NCI-H1417 treated with DMSO at 0.1 percent for 48 hours (cell line): Measurements from ENCODE around the gene MAP3K5.
"Not testable (repeated sequence)": the region's sequence is repeated elsewhere in the genome, so short reads cannot be mapped to it uniquely, and the experiment has no call there.

Experiments used
- DNase-seq: peaks from one replicate; lab custom pipeline; 2025; lab: John Stamatoyannopoulos, UW

MAP3K5 gene

DNA sequence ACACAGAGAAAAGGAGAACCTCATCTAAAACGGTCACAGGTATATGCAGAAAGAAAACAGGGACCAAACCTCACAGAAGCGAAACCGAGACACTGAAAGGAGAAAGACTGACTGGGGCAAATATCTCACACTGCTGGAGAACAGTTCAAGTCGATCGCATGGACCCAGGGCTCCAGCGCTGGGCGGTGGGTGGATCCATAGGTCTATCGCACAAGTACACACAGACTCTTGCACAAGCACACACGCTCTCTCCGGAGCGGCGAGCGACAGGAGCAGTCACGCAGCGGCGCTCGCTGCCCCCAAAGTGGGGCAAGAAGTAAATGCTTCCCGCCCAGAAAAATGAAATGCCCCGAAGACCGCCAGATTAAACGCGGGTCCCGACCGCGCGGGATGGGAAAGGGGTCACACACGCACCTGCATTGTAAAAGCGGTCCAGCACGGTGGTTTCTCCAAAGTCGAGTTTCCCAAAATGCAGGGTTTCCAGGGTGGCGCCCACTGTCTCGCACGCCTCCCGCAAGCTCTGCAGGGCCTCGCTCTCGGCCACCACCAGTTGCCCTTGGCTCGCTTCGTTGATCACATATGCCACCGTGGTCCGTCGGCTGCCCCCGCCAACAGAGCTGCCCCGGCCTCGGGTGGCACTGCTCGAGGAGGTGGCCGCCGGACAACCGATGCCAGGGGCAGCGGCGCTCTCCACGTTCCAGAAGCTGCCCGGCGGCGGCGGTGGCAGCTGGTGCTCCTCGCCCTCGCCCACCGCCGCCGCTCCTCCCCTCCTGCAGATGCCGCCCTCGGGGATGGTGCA is 782 bp downstream of the MAP3K5 start:
- DNase-seq: peak; percentile 13

DNA sequence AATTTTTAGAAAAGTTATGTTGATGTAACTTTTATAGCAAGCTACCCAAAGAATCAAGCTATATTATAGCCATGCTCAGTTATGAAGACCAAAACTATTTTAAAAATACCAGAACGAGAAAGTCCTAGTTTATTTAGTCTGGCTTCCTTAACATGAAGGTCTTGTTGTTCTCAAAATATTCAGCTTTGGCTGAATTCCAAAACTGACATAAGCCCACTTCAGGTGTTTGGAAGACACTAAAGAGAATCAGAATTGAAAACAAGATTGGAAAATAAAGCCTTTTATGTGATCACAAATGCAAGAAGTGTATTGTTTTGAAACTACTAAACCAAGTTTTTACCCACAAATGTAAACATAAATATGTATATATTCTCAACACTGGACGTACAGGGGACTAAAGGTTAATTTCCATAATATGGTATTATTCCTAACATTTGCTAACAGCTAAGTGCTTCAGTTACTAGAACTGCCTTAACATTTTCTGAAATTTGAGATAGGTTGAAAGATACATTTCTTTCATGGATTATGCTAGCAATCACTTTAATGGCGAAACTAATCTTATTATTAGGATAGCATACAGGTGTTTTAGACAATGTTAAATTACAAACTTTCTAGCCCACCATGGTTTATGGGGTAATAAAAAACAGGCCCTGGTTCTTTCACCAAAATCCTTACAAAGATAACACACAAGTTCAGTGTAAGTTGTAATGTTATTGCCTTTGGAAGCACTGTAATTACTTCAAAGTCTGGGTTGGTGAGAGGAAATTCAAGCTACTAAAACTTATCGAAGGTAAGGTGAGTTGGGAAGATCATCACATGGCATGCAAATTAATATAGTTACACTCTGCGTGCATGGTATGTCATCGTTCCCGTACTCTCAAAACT is 1.6 kb downstream of the MAP3K5 start:
- no peak for DNase-seq

DNA sequence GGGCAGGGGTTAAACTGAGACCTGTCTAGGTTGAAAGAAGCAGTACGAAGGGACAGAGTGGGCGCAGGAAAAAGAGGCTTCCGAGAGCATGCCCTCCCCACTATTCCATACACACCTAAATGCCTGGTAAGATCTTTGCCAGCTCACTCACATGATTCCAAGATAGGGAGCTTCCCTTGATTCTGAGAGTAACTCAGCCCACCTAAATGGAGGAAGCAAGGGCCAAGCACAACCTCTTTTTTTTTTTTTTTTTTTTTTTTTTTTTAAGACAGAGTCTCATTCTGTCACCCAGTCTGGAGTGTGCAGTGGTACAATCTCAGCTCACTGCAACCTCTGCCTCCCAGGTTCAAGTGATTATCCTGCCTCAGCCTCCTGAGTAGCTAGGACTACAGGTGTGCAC is 2.8 kb downstream of the MAP3K5 start:
- not testable (repeated sequence) for DNase-seq

GRCh38 chr6:136788069-136788902 is 4.0 kb downstream of the MAP3K5 start:
- no peak for DNase-seq

GRCh38 chr6:136787726-136788068 is 4.6 kb downstream of the MAP3K5 start:
- DNase-seq: no peak

DNA sequence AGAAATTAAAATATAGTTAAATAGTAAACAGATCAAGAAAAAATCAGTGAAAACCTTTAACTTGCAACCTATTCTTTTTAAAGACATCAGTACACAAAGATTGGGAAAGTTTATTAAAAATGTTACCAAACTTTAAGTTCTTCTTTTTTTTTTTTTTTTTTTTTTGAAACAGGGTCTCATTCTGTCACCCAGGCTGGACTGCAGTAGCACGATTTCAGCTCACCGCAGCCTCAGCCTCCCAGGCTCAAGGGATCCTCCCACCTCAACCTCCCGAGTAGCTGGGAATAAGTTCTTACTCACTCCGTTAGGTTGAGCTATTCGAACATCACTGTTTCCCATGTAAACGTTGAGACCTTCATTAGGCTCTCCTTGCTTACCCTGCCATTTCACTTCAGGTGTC is 5.6 kb downstream of the MAP3K5 start:
- no peak for DNase-seq

GRCh38 chr6:136784910-136785746 is 7.1 kb downstream of the MAP3K5 start:
- no peak for DNase-seq

GRCh38 chr6:136784271-136784664 is 8.0 kb downstream of the MAP3K5 start:
- no peak for DNase-seq

DNA sequence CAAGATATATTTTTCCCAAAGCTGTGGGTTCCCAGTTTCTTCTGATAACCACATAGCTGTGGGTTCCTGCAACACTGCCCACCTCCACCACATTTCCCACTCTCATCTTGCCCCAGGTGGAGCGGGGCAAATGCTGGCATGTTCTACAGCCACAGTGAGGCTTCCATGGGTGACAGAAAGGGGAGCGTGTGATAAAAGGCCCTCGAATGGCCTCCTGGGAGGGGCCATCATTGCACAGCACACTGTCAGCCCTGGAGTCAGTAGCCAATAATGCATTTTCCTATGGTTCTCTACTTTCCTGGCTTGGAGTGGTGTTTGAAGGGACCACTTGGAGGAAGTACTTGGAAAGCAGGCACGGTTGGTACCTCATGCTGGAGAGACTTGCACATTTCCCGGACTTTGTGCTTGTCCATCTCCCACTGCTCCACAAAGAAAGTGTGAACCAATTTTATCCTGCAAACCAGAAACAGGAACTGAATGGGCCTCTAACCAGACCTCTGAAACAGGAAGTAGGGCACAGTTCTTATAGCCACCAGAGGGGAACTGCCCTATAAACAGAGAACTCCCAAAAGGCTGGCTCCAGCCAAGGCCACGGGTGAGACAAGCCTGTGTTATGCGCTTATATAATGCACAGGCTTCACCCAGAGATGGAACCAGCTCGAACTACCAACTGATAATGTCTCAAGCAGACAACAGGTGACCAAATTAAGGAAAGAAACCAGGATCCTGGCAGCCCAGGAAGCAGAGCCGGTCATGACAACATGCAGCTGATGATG is 8.6 kb downstream of the MAP3K5 start:
- DNase-seq: no peak

- no peak for DNase-seq
Observed at GRCh38 chr6:136783021-136783420, 9.3 kb downstream of the MAP3K5 start.

DNA sequence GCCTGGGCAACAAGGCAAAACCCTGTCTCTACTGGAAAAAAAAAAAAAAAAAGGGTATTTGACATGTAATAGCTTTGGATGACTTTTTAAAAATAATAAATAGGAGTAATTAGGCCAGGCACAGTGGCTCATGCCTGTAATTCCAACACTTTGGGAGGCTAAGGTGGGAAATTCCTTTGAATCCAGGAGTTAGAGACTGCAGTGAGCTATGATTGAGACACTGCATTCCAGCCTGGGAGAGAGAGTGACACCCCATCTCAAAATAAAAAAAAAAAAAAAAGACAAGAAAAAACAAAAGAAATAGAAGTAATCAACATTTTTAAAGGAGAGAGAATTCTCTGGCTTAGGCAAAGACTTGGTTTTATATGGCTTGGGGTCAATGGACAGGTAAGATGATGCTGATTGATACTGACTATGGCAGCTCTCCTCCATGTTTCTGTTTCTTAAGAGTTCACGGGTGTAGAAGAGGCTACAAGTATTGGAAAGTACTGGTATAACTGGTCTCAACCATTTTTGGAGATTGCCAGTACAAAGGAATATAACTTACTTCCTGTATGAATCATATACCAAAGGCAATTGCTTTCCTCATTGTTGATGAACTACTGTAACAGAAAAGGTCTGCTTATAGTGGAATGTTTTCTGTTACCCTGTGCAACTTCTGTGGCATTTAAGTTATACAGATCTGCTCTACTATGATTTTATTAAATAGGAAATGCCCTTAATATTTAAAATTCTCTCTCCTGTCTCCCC is 10.1 kb downstream of the MAP3K5 start:
- DNase-seq: no peak

GRCh38 chr6:136780972-136781371 is 11.3 kb downstream of the MAP3K5 start:
- no peak for DNase-seq

GRCh38 chr6:136779682-136780081 is 12.6 kb downstream of the MAP3K5 start:
- no peak for DNase-seq

DNA sequence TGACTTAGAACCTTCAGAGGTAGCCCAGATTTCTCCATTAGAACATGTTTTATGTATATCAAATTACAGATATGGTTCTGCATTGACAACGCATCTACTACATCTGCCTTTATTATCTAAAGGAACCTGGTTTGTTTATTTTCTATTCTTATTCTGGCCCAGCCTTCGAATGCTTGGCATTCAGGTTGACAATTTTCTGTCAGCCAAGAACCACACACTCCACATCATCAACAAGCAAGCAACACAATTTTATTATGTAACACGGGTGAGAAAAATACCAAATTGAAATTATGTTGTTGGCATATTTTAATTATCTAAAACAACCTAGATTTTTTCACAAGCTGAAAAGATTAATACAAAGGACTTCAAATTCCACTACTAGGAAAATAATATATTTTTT is 14.6 kb downstream of the MAP3K5 start:
- no peak for DNase-seq

DNA sequence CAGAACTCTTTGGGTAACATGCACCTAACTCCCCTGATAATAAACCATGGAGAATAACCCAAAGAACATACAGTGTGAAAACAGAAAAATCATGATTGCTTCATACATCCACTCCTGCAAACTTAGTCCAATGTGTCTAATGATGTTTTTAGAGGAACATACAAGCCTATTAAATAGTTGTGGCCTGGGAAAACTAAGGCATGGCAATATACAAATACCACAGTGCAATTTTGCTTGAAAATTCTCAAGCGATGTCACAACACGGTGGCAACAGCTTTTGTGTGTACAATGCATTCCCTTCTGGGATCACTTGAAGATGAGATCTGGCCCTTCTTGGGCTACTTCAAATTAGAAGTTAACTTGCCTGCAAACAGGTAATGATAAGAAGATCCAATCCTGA is 16.7 kb downstream of the MAP3K5 start:
- no peak for DNase-seq

DNA sequence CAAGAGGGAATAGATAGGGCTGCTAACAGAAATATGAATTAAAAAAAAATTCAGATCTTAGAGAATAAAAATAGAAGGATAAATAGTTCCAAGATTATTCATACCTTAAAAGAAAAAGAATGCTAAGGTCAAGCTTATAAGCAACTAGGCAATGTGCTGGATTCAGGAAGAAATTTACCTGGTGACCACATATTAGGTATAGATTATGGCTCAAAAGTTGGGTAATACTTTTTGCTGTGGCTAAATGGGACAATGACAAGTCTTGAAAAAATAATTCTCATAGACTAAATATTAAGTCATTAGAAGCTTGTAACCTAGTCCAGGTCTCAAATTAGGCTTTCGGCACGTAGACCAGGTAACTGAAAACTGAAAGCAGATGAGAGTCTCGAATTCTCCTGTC is 17.2 kb downstream of the MAP3K5 start:
- no peak for DNase-seq

- no peak for DNase-seq
Observed at GRCh38 chr6:136774228-136775041, 17.8 kb downstream of the MAP3K5 start.

- no peak for DNase-seq
Observed at GRCh38 chr6:136773473-136773796, 18.8 kb downstream of the MAP3K5 start.
